ENCODE results near the gene ASB1. TPM values are rescaled to one million over a fixed set of nuclear protein-coding genes. Genes with fewer than 3 reads are reported as not detected.
"Not testable (repeated sequence)": the region's sequence is repeated elsewhere in the genome, so short reads cannot be mapped to it uniquely, and the experiment has no call there.

ASB1 gene
- total and polyA plus RNA-seq, 9 donors = 39.1 to 48.4 (median 42.9) TPM

DNA sequence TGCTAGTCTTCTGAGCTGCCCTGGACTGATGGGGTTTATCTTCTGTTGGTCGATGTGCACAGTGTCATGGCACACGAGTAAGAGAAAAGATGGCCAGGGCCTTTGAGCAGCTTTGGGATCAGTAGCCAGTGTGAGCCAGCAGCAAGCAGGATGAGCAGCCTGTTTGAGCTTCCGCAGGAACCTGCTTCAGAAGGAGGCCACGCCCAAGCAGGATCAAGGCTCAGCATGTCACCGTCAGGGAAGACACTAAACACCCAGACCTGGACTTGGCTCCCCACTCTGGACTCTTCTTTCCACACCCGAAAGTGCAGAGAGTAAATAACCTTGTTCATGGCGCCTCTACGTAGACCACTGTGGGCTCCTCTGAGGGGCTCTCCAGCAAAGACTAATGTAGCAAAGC is 25.2 kb upstream of the ASB1 start:
- Histone ChIP-seq H3K4me1 (ENCODE audit: control insufficient read depth, insufficient read depth, low read length) (no peaks in the 10 kb centered on the region), H3K27ac (ENCODE audit: low read length) (no peak overlapping the region), H3K4me3 (ENCODE audit: low read length) (no peak overlapping the region), H3K27me3 (ENCODE audit: control insufficient read depth, insufficient read depth, low read length) (no peaks in the 10 kb centered on the region), H3K9me3 (replicated peaks; ENCODE audit: control insufficient read depth, low read depth, low read length) (no peaks in the 10 kb centered on the region), H3K36me3 (ENCODE audit: control insufficient read depth, insufficient read depth, low read length) (peaks cover 2% of the 10 kb centered on the region)
- DNase-seq = no peak
- WGBS (ENCODE audit: insufficient coverage) = 91% methylated on average over 4 of the region's 8 CpGs

GRCh38 chr2:238403632-238404405 is 22.9 kb upstream of the ASB1 start:
- no peaks in the 10 kb centered on the region for H3K4me1 ChIP-seq (ENCODE audit: control insufficient read depth, insufficient read depth, low read length)
- no peaks in the 10 kb centered on the region for H3K9me3 ChIP-seq (replicated peaks; ENCODE audit: control insufficient read depth, low read depth, low read length)
- 92% methylated on average over 10 of the region's 21 CpGs for WGBS (ENCODE audit: insufficient coverage)
- H3K36me3 ChIP-seq (ENCODE audit: control insufficient read depth, insufficient read depth, low read length) = peaks cover 8% of the 10 kb centered on the region
- H3K4me3 ChIP-seq (ENCODE audit: low read length) = no peak overlapping the region
- no peak for DNase-seq
- no peaks in the 10 kb centered on the region for H3K27me3 ChIP-seq (ENCODE audit: control insufficient read depth, insufficient read depth, low read length)
- H3K27ac ChIP-seq (ENCODE audit: low read length) = no peak overlapping the region

DNA sequence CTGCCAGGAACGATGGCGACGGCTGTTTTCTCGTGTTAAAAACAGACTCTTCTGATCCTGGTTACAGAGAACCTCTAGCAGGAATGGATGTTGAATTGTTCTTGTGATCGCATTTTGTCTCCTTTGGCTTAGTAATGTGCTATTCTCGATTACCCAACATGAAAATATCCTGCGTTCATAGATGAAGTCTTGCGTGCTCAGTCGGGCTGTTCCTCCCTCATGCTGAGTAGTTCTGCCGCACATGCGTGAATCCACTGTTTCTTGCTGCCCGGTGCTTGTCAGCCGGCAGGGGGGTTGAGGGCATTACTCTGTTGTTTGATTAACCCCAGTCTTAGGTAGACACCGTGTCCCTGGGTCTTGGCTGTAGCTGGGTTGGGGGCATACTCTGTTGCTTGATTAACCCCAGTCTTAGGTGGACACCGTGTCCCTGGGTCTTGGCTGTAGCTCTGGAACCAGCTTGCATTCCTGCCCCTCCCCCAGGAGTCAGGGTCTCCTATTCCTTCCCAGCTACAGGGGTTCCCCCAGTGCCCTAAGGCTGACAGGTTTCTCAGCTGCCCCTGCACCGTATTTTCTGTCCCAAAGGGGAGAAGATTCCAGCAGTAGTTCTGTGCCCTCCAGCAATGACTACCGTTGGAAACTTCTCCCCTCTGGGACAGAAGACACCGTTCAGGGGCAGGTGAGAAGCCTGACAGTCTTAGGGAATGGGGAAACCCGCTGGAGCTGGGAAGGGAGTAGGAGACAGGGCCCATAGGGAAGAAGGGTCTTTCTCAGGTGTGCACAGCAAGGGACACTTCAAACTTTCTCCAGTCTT is 22.1 kb upstream of the ASB1 start:
- no peaks in the 10 kb centered on the region for H3K27me3 ChIP-seq (ENCODE audit: control insufficient read depth, insufficient read depth, low read length)
- H3K36me3 ChIP-seq (ENCODE audit: control insufficient read depth, insufficient read depth, low read length) = peaks cover 8% of the 10 kb centered on the region
- no peak overlapping the region for H3K27ac ChIP-seq (ENCODE audit: low read length)
- no peak for DNase-seq
- H3K9me3 ChIP-seq (replicated peaks; ENCODE audit: control insufficient read depth, low read depth, low read length) = no peaks in the 10 kb centered on the region
- 92% methylated on average over 8 of the region's 19 CpGs for WGBS (ENCODE audit: insufficient coverage)
- no peak overlapping the region for H3K4me3 ChIP-seq (ENCODE audit: low read length)
- H3K4me1 ChIP-seq (ENCODE audit: control insufficient read depth, insufficient read depth, low read length) = no peaks in the 10 kb centered on the region

- H3K27ac ChIP-seq (ENCODE audit: low read length); H3K36me3 ChIP-seq (ENCODE audit: control insufficient read depth, insufficient read depth, low read length); H3K4me1 ChIP-seq (ENCODE audit: control insufficient read depth, insufficient read depth, low read length); DNase-seq; H3K27me3 ChIP-seq (ENCODE audit: control insufficient read depth, insufficient read depth, low read length); H3K9me3 ChIP-seq (replicated peaks; ENCODE audit: control insufficient read depth, low read depth, low read length); H3K4me3 ChIP-seq (ENCODE audit: low read length): not testable (repeated sequence)
- WGBS (ENCODE audit: insufficient coverage) = 100% methylated on average over 2 of the region's 4 CpGs
Measured at GRCh38 chr2:238405217-238405555, 21.5 kb upstream of the ASB1 start.

GRCh38 chr2:238406221-238406997 is 20.3 kb upstream of the ASB1 start:
- no peak for DNase-seq

DNA sequence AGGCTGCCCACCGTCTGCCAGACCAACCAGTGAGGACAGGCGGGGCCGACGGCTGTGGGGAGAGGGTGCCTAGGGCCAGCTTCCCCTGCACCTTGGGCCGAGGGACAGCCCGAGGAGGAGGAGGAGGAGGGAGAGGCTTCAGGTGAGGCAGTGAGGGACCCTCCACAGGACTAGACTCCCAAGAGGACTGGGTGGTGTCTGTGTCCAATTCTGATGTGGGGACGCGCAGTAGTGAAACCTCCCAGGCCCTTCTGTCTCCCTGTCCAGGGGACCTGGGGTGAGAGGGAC is 19.8 kb upstream of the ASB1 start:
- no peak overlapping the region for H3K27ac ChIP-seq (ENCODE audit: low read length)
- H3K36me3 ChIP-seq (ENCODE audit: control insufficient read depth, insufficient read depth, low read length) = peaks cover 8% of the 10 kb centered on the region
- no peaks in the 10 kb centered on the region for H3K27me3 ChIP-seq (ENCODE audit: control insufficient read depth, insufficient read depth, low read length)
- H3K4me1 ChIP-seq (ENCODE audit: control insufficient read depth, insufficient read depth, low read length) = peaks cover 3% of the 10 kb centered on the region
- whole genome bisulfite sequencing (ENCODE audit: insufficient coverage) = 70% methylated on average over 6 of the region's 8 CpGs
- H3K9me3 ChIP-seq (replicated peaks; ENCODE audit: control insufficient read depth, low read depth, low read length) = no peaks in the 10 kb centered on the region
- no peak for DNase-seq
- H3K4me3 ChIP-seq (ENCODE audit: low read length) = no peak overlapping the region

More at GRCh38 chr2:238406221-238406997, 20.3 kb upstream of the ASB1 start:
- Histone ChIP-seq H3K27me3 (ENCODE audit: control insufficient read depth, insufficient read depth, low read length) (no peaks in the 10 kb centered on the region), H3K9me3 (replicated peaks; ENCODE audit: control insufficient read depth, low read depth, low read length) (no peaks in the 10 kb centered on the region), H3K27ac (ENCODE audit: low read length) (no peak overlapping the region), H3K4me1 (ENCODE audit: control insufficient read depth, insufficient read depth, low read length) (peaks cover 3% of the 10 kb centered on the region), H3K36me3 (ENCODE audit: control insufficient read depth, insufficient read depth, low read length) (peaks cover 8% of the 10 kb centered on the region), H3K4me3 (ENCODE audit: low read length) (no peak overlapping the region)
- WGBS (ENCODE audit: insufficient coverage) = 64% methylated on average over 17 of the region's 20 CpGs

GRCh38 chr2:238407566-238407965 is 19.2 kb upstream of the ASB1 start:
- H3K27me3 ChIP-seq (ENCODE audit: control insufficient read depth, insufficient read depth, low read length) = no peaks in the 10 kb centered on the region
- no peak overlapping the region for H3K27ac ChIP-seq (ENCODE audit: low read length)
- peaks cover 3% of the 10 kb centered on the region for H3K4me1 ChIP-seq (ENCODE audit: control insufficient read depth, insufficient read depth, low read length)
- whole genome bisulfite sequencing (ENCODE audit: insufficient coverage) = 87% methylated on average over 10 of the region's 11 CpGs
- H3K4me3 ChIP-seq (ENCODE audit: low read length) = no peak overlapping the region
- H3K9me3 ChIP-seq (replicated peaks; ENCODE audit: control insufficient read depth, low read depth, low read length) = no peaks in the 10 kb centered on the region
- DNase-seq = no peak
- peaks cover 8% of the 10 kb centered on the region for H3K36me3 ChIP-seq (ENCODE audit: control insufficient read depth, insufficient read depth, low read length)

DNA sequence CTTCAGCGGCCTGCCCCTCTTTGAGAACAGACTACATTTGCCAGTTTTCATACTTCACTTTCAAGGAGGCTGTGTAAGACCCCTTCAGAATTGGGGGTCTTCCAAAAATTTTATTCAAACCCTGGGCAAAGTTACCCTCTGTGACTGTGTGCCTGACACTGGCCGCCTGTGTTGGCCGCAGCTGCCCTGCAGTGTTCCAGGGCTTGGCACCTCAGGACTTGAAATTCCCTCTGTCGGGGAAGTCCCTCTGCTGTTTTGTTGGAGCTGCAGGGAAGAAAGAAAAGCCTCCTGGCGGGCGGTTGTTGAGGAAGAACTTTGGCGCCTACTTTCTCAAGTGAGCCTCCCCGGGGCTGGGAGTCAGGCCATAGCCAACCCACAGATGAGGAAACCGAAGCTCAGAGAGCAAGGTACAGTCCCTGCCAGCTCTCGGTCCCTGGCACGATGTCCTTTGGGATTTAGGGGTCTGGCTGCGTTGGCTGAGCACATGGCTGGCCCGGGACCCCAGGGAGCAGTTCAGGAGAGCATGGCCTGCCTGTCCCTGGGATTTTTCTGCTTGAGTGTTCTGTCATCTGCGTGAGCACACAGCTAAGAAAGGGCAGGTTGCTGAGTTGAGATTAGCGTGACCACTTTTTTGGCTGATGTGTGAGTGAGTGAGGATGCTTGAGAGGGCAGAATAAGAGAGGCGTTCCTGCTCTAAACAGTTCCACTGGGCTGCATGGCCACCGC is 17.9 kb upstream of the ASB1 start:
- Histone ChIP-seq H3K4me3 (ENCODE audit: low read length) (no peak overlapping the region), H3K9me3 (replicated peaks; ENCODE audit: control insufficient read depth, low read depth, low read length) (no peaks in the 10 kb centered on the region), H3K36me3 (ENCODE audit: control insufficient read depth, insufficient read depth, low read length) (peaks cover 8% of the 10 kb centered on the region), H3K4me1 (ENCODE audit: control insufficient read depth, insufficient read depth, low read length) (peaks cover 3% of the 10 kb centered on the region), H3K27ac (ENCODE audit: low read length) (no peak overlapping the region), H3K27me3 (ENCODE audit: control insufficient read depth, insufficient read depth, low read length) (no peaks in the 10 kb centered on the region)
- 77% methylated on average over 16 of the region's 17 CpGs for WGBS (ENCODE audit: insufficient coverage)
- no peak for DNase-seq

GRCh38 chr2:238409341-238410199 is 17.2 kb upstream of the ASB1 start:
- H3K27ac ChIP-seq (ENCODE audit: low read length) = no peak overlapping the region
- DNase-seq = no peak
- H3K27me3 ChIP-seq (ENCODE audit: control insufficient read depth, insufficient read depth, low read length) = no peaks in the 10 kb centered on the region
- no peak overlapping the region for H3K4me3 ChIP-seq (ENCODE audit: low read length)
- H3K4me1 ChIP-seq (ENCODE audit: control insufficient read depth, insufficient read depth, low read length) = peaks cover 3% of the 10 kb centered on the region
- peaks cover 8% of the 10 kb centered on the region for H3K36me3 ChIP-seq (ENCODE audit: control insufficient read depth, insufficient read depth, low read length)
- 60% methylated on average over 24 of the region's 34 CpGs for WGBS (ENCODE audit: insufficient coverage)
- no peaks in the 10 kb centered on the region for H3K9me3 ChIP-seq (replicated peaks; ENCODE audit: control insufficient read depth, low read depth, low read length)

All from muscle of leg (tissue), 11 donors.